ENCODE data around the gene MAPK8IP2. TPM values are rescaled to one million over a fixed set of nuclear protein-coding genes. Genes with fewer than 3 reads are reported as not detected.

Gene MAPK8IP2
- total RNA-seq, 1 donor from 2014 or later: not detected

GRCh38 chr22:50582493-50583293 is 17.9 kb upstream of the MAPK8IP2 start, which contains the start of gene CHKB:
TSS of gene CHKB (minus strand) at chr22:50582849. CDS start at chr22:50582781, 68 bp downstream.
- Histone ChIP-seq H3K4me2 (peak within 1 kb of the TSS; percentile 94), H3K9me3 (ENCODE audit: low read depth) (no peaks in the 10 kb centered on the region), H3K79me2 (ENCODE audit: low read depth) (peaks cover 12% of the 10 kb centered on the region), H3K4me1 (peaks cover 4% of the 10 kb centered on the region), H3K4me3 (peak within 1 kb of the TSS; percentile 72), H3F3A (ENCODE audit: low read depth) (peaks cover 19% of the 10 kb centered on the region), H3K36me3 (no peaks in the 10 kb centered on the region), H3K27me3 (no peaks in the 10 kb centered on the region), H3K9ac (peak within 1 kb of the TSS; percentile 75), H4K20me1 (ENCODE audit: low read depth) (no peaks in the 10 kb centered on the region), H3K27ac (peak within 1 kb of the TSS; percentile 91), H2AFZ (replicated peaks) (peak within 1 kb of the TSS; percentile 46)
- H3K36me3 Mint-ChIP-seq: peaks cover 5% of the 10 kb centered on the region
- H3K27ac Mint-ChIP-seq: peak within 1 kb of the TSS; percentile 76
- peaks cover 9% of the 10 kb centered on the region for H3K27me3 Mint-ChIP-seq (ENCODE audit: insufficient read depth, low read depth)
- TF ChIP-seq EZH2 (IDR thresholded peaks at IDR 0.05): no peak
- no peak for TF ChIP-seq CTCF (IDR thresholded peaks at IDR 0.05)
- peak; percentile 100 for DNase-seq (ENCODE audit: low spot score)
- no peaks in the 10 kb centered on the region for H3K9me3 Mint-ChIP-seq
- peak within 1 kb of the TSS; percentile 94 for H3K4me3 Mint-ChIP-seq
- H3K4me1 Mint-ChIP-seq: peaks cover 10% of the 10 kb centered on the region

DNA sequence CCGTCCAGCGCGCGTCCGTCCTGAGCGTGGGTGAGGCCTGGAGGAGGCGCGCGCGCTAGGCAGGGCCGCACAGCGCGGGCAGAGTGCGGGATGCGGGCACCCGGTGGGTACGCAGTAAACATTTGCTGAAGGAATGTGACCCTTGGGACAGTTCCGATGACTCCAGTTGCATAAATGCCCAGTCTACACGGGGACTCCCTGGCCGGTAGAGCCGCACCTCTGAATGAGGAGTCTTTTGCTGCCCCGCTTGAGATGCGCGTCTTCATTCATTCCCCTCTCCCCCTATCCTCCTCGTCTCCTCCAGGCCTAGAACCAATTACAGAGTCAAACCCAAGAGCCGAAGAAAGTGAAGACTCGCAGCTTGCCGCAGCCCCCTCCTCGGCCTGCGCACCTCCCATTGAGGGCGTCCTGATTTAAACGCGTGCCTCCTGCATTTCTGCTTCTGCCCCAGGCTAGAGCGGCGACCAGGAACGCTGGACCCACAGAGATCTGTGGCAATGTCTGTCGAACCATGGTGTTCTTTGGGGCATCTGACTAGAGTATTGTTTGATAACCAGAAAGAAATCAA is 17.2 kb upstream of the MAPK8IP2 start:
- no peak for TF ChIP-seq EZH2phosphoT487 (IDR thresholded peaks at IDR 0.05)

GRCh38 chr22:50584106-50585096 is 16.2 kb upstream of the MAPK8IP2 start:
- H3K27ac Mint-ChIP-seq: no peak overlapping the region
- Histone ChIP-seq H3K4me1 (peaks cover 4% of the 10 kb centered on the region), H3K36me3 (no peaks in the 10 kb centered on the region), H3K27ac (no peak overlapping the region), H3K79me2 (ENCODE audit: low read depth) (peaks cover 12% of the 10 kb centered on the region), H3K9ac (no peak overlapping the region), H3K9me3 (ENCODE audit: low read depth) (no peaks in the 10 kb centered on the region), H3K4me3 (no peak overlapping the region), H3K4me2 (peak overlapping the region; percentile 79), H2AFZ (replicated peaks) (no peak overlapping the region), H4K20me1 (ENCODE audit: low read depth) (no peaks in the 10 kb centered on the region), H3K27me3 (no peaks in the 10 kb centered on the region), H3F3A (ENCODE audit: low read depth) (peaks cover 19% of the 10 kb centered on the region)
- H3K4me3 Mint-ChIP-seq: peak overlapping the region; percentile 94
- peaks cover 10% of the 10 kb centered on the region for H3K4me1 Mint-ChIP-seq
- peaks cover 8% of the 10 kb centered on the region for H3K27me3 Mint-ChIP-seq (ENCODE audit: insufficient read depth, low read depth)
- TF ChIP-seq EZH2 (IDR thresholded peaks at IDR 0.05) (no peak), CTCF (IDR thresholded peaks at IDR 0.05) (no peak), EZH2phosphoT487 (IDR thresholded peaks at IDR 0.05) (no peak)
- no peaks in the 10 kb centered on the region for H3K9me3 Mint-ChIP-seq
- DNase-seq (ENCODE audit: low spot score): no peak
- peaks cover 5% of the 10 kb centered on the region for H3K36me3 Mint-ChIP-seq

More for the DNA sequence above, 17.2 kb upstream of the MAPK8IP2 start:
- H2AFZ ChIP-seq (replicated peaks): peak overlapping the region; percentile 46
- H3K9me3 ChIP-seq (ENCODE audit: low read depth): no peaks in the 10 kb centered on the region
- no peak for DNase-seq (ENCODE audit: low spot score)
- peaks cover 4% of the 10 kb centered on the region for H3K4me1 ChIP-seq
- peaks cover 12% of the 10 kb centered on the region for H3K79me2 ChIP-seq (ENCODE audit: low read depth)
- H3K4me2 ChIP-seq: peak overlapping the region; percentile 79
- no peak overlapping the region for H3K27ac ChIP-seq
- no peaks in the 10 kb centered on the region for H3K27me3 ChIP-seq
- H3K36me3 Mint-ChIP-seq: peaks cover 5% of the 10 kb centered on the region
- H3K9me3 Mint-ChIP-seq: no peaks in the 10 kb centered on the region
- peak overlapping the region; percentile 23 for H3K9ac ChIP-seq
- peaks cover 19% of the 10 kb centered on the region for H3F3A ChIP-seq (ENCODE audit: low read depth)
- H3K36me3 ChIP-seq: no peaks in the 10 kb centered on the region
- H3K4me3 Mint-ChIP-seq: peak overlapping the region; percentile 94
- H3K4me3 ChIP-seq: peak overlapping the region; percentile 72
- peaks cover 9% of the 10 kb centered on the region for H3K27me3 Mint-ChIP-seq (ENCODE audit: insufficient read depth, low read depth)
- H3K4me1 Mint-ChIP-seq: peaks cover 10% of the 10 kb centered on the region
- H3K27ac Mint-ChIP-seq: no peak overlapping the region
- H4K20me1 ChIP-seq (ENCODE audit: low read depth): no peaks in the 10 kb centered on the region
